ENCODE results near the gene GUCY2D.

The GUCY2D gene

DNA sequence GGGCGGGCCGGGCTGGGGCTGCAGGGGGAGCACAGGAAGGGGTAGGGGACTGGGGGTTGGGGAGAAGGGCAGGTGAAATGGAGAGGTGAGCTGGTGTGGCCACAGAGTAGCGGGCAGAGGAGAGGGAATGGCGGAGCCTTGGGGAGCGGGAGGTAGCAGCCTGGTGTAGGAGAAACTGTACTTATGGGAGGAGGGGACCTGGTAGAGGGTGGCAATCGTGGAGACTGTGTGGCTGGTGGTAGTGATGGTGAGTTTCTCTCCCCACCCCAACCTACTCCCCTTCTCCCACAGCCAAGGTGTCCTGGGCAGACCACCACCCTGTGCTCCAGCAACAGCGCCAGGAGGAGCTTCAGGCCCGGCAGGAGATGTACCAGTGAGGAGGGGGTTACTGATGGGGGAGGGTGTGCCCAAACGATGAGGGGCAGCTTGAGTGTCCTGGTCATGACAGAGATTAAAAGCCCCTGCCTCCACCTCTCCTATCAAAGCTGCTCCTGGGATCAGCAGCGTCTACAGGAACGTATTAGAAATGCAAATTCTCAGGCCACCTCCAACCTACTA is 37.3 kb downstream of the GUCY2D start:
- H3K4me3 ChIP-seq (ENCODE audit: insufficient read depth, low read length, poor library complexity, severe bottlenecking), result no peak overlapping the region
- TF ChIP-seq, protein P1, sequence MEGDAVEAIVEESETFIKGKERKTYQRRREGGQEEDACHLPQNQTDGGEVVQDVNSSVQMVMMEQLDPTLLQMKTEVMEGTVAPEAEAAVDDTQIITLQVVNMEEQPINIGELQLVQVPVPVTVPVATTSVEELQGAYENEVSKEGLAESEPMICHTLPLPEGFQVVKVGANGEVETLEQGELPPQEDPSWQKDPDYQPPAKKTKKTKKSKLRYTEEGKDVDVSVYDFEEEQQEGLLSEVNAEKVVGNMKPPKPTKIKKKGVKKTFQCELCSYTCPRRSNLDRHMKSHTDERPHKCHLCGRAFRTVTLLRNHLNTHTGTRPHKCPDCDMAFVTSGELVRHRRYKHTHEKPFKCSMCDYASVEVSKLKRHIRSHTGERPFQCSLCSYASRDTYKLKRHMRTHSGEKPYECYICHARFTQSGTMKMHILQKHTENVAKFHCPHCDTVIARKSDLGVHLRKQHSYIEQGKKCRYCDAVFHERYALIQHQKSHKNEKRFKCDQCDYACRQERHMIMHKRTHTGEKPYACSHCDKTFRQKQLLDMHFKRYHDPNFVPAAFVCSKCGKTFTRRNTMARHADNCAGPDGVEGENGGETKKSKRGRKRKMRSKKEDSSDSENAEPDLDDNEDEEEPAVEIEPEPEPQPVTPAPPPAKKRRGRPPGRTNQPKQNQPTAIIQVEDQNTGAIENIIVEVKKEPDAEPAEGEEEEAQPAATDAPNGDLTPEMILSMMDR (IDR thresholded peaks at IDR 0.05; ENCODE audit: insufficient read depth, low read length, poor library complexity, severe bottlenecking), result no peak
- no peak for TF ChIP-seq EZH2phosphoT487 (conservative IDR thresholded peaks at IDR 0.05; ENCODE audit: low read length)
- H3K9ac ChIP-seq (ENCODE audit: low read length), result no peak overlapping the region
- H4K20me1 ChIP-seq (ENCODE audit: low read depth, low read length), result no peaks in the 10 kb centered on the region
- no peaks in the 10 kb centered on the region for H3K9me3 ChIP-seq (ENCODE audit: insufficient read depth, low read length)
- H3F3A ChIP-seq (ENCODE audit: insufficient read depth), result no peaks in the 10 kb centered on the region
- no peaks in the 10 kb centered on the region for H3K27me3 ChIP-seq (ENCODE audit: low read length)
- no peak overlapping the region for H3K27ac ChIP-seq (ENCODE audit: low read depth, low read length)
- H3K9me2 ChIP-seq (replicated peaks; ENCODE audit: insufficient read depth, low read length), result no peaks in the 10 kb centered on the region
- H3K4me2 ChIP-seq (ENCODE audit: low read depth, low read length, poor library complexity, severe bottlenecking), result no peak overlapping the region
- no peaks in the 10 kb centered on the region for H3K36me3 ChIP-seq (ENCODE audit: low read length)
- no peaks in the 10 kb centered on the region for H3K79me2 ChIP-seq (ENCODE audit: insufficient read depth, low read length)
- H2AFZ ChIP-seq (ENCODE audit: low read depth, low read length, severe bottlenecking), result no peak overlapping the region

DNA sequence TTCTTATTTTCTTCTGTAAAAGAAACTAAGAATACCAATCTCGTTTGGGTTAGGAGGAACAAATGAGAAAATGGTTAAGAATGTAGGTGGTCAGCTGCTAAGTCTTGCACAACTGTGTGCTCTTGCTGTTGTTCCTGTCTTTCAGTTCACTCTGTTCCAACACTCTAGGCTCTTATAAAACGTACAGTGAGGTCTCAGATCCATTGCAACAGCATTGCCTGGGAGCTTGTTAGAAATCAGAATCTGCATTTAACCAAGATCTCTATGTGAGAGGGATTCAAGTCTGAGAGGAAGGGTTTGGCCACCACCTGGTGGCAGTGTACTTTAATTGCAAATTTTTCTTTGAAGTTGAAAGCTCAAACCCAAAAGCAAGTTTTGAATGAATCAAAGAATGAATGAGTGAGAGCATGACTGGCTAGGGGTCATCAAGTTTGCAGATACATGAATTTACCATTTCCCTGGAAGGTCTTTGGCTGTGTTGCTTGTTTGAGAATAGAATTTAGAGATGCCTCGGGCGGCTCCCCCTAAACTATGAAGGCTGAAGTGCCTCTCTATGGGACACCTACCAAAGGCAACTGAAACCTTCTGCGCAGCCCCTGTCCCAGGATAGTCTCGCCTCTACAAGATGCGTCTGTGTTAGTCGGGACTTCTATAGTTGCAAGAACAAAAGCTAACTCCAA is 39.0 kb downstream of the GUCY2D start:
- no peak for TF ChIP-seq EZH2phosphoT487 (conservative IDR thresholded peaks at IDR 0.05; ENCODE audit: low read length)
- TF ChIP-seq, protein P1 (IDR thresholded peaks at IDR 0.05; ENCODE audit: insufficient read depth, low read length, poor library complexity, severe bottlenecking), result peak; percentile 30
- no peaks in the 10 kb centered on the region for H3K9me2 ChIP-seq (replicated peaks; ENCODE audit: insufficient read depth, low read length)
- no peak overlapping the region for H2AFZ ChIP-seq (ENCODE audit: low read depth, low read length, severe bottlenecking)
- no peaks in the 10 kb centered on the region for H3K27me3 ChIP-seq (ENCODE audit: low read length)
- H3F3A ChIP-seq (ENCODE audit: insufficient read depth), result no peaks in the 10 kb centered on the region
- no peaks in the 10 kb centered on the region for H3K36me3 ChIP-seq (ENCODE audit: low read length)
- H3K9me3 ChIP-seq (ENCODE audit: insufficient read depth, low read length), result no peaks in the 10 kb centered on the region
- no peaks in the 10 kb centered on the region for H3K79me2 ChIP-seq (ENCODE audit: insufficient read depth, low read length)
- H4K20me1 ChIP-seq (ENCODE audit: low read depth, low read length), result no peaks in the 10 kb centered on the region
- no peak overlapping the region for H3K27ac ChIP-seq (ENCODE audit: low read depth, low read length)
- no peak overlapping the region for H3K4me3 ChIP-seq (ENCODE audit: insufficient read depth, low read length, poor library complexity, severe bottlenecking)
- H3K9ac ChIP-seq (ENCODE audit: low read length), result no peak overlapping the region
- no peak overlapping the region for H3K4me2 ChIP-seq (ENCODE audit: low read depth, low read length, poor library complexity, severe bottlenecking)

DNA sequence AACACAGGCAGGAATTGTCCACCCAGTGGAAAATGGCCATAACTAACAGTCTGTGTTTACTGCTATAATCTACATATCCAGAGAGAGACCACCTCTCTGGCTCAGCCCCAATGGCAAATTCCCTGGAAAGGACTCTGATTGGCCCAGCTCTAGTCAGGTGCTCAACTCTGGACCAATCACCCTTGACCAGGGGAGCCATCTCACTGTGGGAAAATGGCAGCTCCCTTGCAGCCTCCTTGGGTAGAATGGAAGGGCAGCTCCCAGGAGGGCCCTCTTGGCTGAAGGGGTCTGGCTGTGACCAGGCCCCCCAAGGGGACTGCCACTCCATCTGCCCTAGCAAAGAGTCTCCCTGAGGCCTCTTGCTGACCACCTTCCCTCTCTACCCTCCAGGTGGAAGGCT is 39.6 kb downstream of the GUCY2D start:
- Histone ChIP-seq H3K4me2 (ENCODE audit: low read depth, low read length, poor library complexity, severe bottlenecking) (no peak overlapping the region), H3F3A (ENCODE audit: insufficient read depth) (no peaks in the 10 kb centered on the region), H3K79me2 (ENCODE audit: insufficient read depth, low read length) (no peaks in the 10 kb centered on the region), H3K9ac (ENCODE audit: low read length) (no peak overlapping the region), H3K27me3 (ENCODE audit: low read length) (no peaks in the 10 kb centered on the region), H3K27ac (ENCODE audit: low read depth, low read length) (no peak overlapping the region), H4K20me1 (ENCODE audit: low read depth, low read length) (no peaks in the 10 kb centered on the region), H3K4me3 (ENCODE audit: insufficient read depth, low read length, poor library complexity, severe bottlenecking) (no peak overlapping the region), H3K9me3 (ENCODE audit: insufficient read depth, low read length) (no peaks in the 10 kb centered on the region), H3K9me2 (replicated peaks; ENCODE audit: insufficient read depth, low read length) (no peaks in the 10 kb centered on the region), H3K36me3 (ENCODE audit: low read length) (no peaks in the 10 kb centered on the region), H2AFZ (ENCODE audit: low read depth, low read length, severe bottlenecking) (no peak overlapping the region)
- TF ChIP-seq EZH2phosphoT487 (conservative IDR thresholded peaks at IDR 0.05; ENCODE audit: low read length), result no peak
- TF ChIP-seq, protein P1 (IDR thresholded peaks at IDR 0.05; ENCODE audit: insufficient read depth, low read length, poor library complexity, severe bottlenecking), result no peak
